ENCODE results near the gene PPP6R2. TPM values are rescaled to one million over a fixed set of nuclear protein-coding genes. Genes with fewer than 3 reads are reported as not detected.

PPP6R2 gene
- total and polyA plus RNA-seq, 9 of the 15 experiments (the other 6 are each of a cell fraction or from before 2014, with no cell fraction given): 0.32 to 39.8 (median 21.4) TPM

DNA sequence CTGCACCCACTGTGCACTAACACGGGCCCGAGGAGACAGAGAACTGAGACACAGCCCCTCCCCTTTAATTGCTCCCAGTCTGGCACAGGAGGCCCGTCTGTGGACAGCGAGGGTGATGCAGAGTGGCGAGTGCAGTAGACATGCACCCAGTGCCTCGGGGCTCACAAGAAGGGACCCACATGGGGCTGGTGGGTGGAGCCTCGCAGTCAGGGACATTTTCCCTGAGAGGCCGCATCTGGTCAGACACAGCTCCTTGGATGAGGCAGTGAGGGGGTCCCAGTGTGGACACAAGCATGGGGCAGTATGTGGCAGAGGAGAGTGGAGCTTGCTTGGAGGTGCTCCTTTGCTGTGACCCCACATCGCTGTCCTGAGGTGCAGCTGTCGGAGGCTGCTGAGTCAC, 76.9 kb downstream of the PPP6R2 start:
- Histone ChIP-seq H3K36me3 (ENCODE audit: control insufficient read depth, insufficient read depth, low read length) (peaks cover 82% of the 10 kb centered on the region; the same call in 2 of the 3 replicates), H3K4me2 (ENCODE audit: insufficient read depth, low read length) (no peak overlapping the region), H2AFZ (ENCODE audit: low read depth, low read length) (no peak overlapping the region), H3K27me3 (ENCODE audit: control insufficient read depth in 2 of 2, insufficient read depth in 2 of 2, low read length in 2 of 2) (no peaks in the 10 kb centered on the region), H3K4me3 (no peak overlapping the region), H3K27ac (ENCODE audit: extremely low read depth, low read depth, low read length) (no peak overlapping the region), H3K79me2 (ENCODE audit: control insufficient read depth, insufficient read depth, low read length) (no peaks in the 10 kb centered on the region), H4K20me1 (replicated peaks; ENCODE audit: control insufficient read depth, insufficient read depth, low read length) (no peaks in the 10 kb centered on the region; the same call in 1 of the 2 replicates), H3K9ac (ENCODE audit: insufficient read depth in 1 of 2, low read depth in 2 of 2, low read length in 2 of 2) (no peak overlapping the region; a peak in 1 of 4 replicates), H3K4me1 (replicated peaks in 1 of 2; ENCODE audit: control insufficient read depth in 2 of 2, insufficient read depth in 2 of 2, low read length in 2 of 2) (peaks cover 0 to 6% of the 10 kb centered on the region in 2 experiments; a peak in 2 of 5 replicates), H3K9me1 (ENCODE audit: control insufficient read depth, insufficient read depth, low read length) (no peaks in the 10 kb centered on the region), H3K9me3 (replicated peaks; ENCODE audit: control insufficient read depth, insufficient read depth, low read depth, low read length) (no peaks in the 10 kb centered on the region)
- POLR2A ChIA-PET: interaction anchor here (0.6 kb wide), 1 partner anchor 9 kb away, joined by 4 read pairs; no protein-coding TSS in a partner anchor
- in situ Hi-C loops (cut with MboI): no loop called here
- CTCF ChIA-PET (ENCODE audit: low intra/inter-chr PET ratio): no interaction called here
- no TSS peak for BruUV-seq (replicated peaks)
- 90% methylated on average over 7 of the region's 10 CpGs for WGBS (ENCODE audit: insufficient coverage, low coverage, missing lambda C conversion rate)
- DNase-seq (ENCODE audit: extremely low read depth in 1 of 4, low spot score in 3 of 4) (no peak), FAIRE-seq (no peak), ATAC-seq (no peak)
- intact Hi-C loops (cut with micrococcal nuclease): no loop called here
- TF ChIP-seq ETV6 (IDR thresholded peaks at IDR 0.05; ENCODE audit: borderline replicate concordance in 1 of 2, low read depth in 2 of 2, low read length in 1 of 2): no peak
- TF ChIP-seq ETV6 (CRISPR knock-in tag; IDR thresholded peaks at IDR 0.05; ENCODE audit: borderline replicate concordance): no peak
- no peak for TF ChIP-seq U2AF2 (optimal IDR thresholded peaks at IDR 0.05; ENCODE audit: low read depth, low read length)
- TF ChIP-seq RAD51 (IDR thresholded peaks at IDR 0.05; ENCODE audit: borderline replicate concordance, low read depth): no peak
- no peak for TF ChIP-seq ZNF41 (CRISPR knock-in tag; conservative IDR thresholded peaks at IDR 0.05)
- TF ChIP-seq SRSF9 (IDR thresholded peaks at IDR 0.05; ENCODE audit: borderline replicate concordance, low read depth, low read length): no peak
- no peak for TF ChIP-seq CBFA2T3 (IDR thresholded peaks at IDR 0.05)
- no peak for TF ChIP-seq SLC30A9 (CRISPR knock-in tag; IDR thresholded peaks at IDR 0.05)
- no peak for TF ChIP-seq CXXC5 (CRISPR knock-in tag; IDR thresholded peaks at IDR 0.05)
- no peak for TF ChIP-seq KAT7 (CRISPR knock-in tag; IDR thresholded peaks at IDR 0.05; ENCODE audit: borderline replicate concordance)
- TF ChIP-seq SIN3B (IDR thresholded peaks at IDR 0.05; ENCODE audit: low read depth): no peak
